HL-60/S4 treated with phorbol 12-myristate 13-acetate at 8.2 ng/mL for 4 days and 3 days (cell line): ENCODE results near the gene SCD.
"Not testable (repeated sequence)": the region's sequence is repeated elsewhere in the genome, so short reads cannot be mapped to it uniquely, and the experiment has no call there.

ENCODE experiments used
- in situ Hi-C: fragments of 300-500 bp; cut with MboI; formaldehyde crosslinking; loops from 2 replicates; pipeline ENCODE4 v1.15.0; 2022; ENCODE audit warnings: low sequenced_read_pairs

The SCD gene

DNA sequence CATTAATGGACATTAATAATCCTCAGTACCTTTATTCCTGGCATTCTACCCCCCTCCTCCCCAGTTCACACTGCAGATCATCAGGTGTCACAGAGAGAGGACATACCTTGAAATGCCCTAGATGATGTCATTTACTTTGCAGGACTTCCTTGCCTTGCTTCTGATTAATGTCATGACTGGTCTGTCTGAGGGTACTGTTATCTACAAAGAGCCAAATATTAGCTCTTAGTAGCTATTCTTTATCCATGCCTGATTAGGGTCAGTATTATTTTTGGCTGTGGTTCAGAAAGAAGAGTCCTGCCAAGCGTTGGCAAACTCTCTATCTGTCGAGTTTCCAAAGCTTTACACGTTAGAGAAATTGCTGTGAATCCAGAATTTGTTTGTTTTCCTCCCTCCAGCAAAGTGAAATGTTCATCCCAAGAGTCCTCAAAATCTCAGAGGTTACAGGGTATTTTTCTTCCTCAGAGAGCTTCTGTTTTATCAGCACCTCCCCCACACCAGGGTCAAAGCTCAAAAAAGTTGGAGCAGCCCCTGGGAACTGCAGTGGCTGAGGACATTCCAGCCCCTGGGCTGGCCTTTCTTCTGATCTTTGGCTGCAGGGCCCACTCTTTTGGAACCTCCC is 12.6 kb downstream of the SCD start:
- in situ Hi-C loops: no loop called here

DNA sequence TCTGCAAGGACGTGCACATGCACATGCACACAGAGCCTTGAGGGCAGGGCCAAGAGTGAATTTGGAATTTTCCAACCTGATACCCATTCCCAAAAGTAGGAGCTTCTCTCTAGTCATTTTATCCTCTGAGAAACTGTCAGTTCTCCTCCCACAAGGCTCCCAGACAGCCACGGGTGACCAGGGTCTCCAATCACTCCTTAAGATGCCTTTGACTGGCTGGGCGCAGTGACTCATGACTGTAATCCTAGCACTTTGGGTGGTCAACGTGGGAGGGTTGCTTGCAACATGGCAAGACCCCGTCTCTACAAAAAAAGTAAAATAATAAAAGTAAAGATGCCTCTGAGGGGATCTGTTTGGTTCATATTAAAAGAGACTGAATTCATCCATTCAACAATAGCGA is 13.2 kb downstream of the SCD start:
- in situ Hi-C loops: no loop called here

DNA sequence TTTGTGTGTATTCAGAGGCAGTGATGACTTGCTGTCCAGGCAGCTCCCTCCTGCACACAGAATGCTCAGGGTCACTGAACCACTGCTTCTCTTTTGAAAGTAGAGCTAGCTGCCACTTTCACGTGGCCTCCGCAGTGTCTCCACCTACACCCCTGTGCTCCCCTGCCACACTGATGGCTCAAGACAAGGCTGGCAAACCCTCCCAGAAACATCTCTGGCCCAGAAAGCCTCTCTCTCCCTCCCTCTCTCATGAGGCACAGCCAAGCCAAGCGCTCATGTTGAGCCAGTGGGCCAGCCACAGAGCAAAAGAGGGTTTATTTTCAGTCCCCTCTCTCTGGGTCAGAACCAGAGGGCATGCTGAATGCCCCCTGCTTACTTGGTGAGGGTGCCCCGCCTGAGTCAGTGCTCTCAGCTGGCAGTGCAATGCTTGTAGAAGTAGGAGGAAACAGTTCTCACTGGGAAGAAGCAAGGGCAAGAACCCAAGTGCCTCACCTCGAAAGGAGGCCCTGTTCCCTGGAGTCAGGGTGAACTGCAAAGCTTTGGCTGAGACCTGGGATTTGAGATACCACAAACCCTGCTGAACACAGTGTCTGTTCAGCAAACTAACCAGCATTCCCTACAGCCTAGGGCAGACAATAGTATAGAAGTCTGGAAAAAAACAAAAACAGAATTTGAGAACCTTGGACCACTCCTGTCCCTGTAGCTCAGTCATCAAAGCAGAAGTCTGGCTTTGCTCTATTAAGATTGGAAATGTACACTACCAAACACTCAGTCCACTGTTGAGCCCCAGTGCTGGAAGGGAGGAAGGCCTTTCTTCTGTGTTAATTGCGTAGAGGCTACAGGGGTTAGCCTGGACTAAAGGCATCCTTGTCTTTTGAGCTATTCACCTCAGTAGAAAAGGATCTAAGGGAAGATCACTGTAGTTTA is 15.8 kb downstream of the SCD start:
- in situ Hi-C loops: no loop called here

DNA sequence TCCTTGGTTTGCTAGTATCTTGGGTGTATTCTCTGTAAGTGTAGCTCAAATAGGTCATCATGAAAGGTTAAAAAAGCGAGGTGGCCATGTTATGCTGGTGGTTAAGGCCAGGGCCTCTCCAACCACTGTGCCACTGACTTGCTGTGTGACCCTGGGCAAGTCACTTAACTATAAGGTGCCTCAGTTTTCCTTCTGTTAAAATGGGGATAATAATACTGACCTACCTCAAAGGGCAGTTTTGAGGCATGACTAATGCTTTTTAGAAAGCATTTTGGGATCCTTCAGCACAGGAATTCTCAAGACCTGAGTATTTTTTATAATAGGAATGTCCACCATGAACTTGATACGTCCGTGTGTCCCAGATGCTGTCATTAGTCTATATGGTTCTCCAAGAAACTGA is 17.1 kb downstream of the SCD start:
- in situ Hi-C loops: no loop called here

- in situ Hi-C loops: no loop called here
Measured at GRCh38 chr10:100364735-100365391, 17.8 kb downstream of the SCD start.

GRCh38 chr10:100368721-100369120 is 21.7 kb downstream of the SCD start:
- in situ Hi-C loops: no loop called here

DNA sequence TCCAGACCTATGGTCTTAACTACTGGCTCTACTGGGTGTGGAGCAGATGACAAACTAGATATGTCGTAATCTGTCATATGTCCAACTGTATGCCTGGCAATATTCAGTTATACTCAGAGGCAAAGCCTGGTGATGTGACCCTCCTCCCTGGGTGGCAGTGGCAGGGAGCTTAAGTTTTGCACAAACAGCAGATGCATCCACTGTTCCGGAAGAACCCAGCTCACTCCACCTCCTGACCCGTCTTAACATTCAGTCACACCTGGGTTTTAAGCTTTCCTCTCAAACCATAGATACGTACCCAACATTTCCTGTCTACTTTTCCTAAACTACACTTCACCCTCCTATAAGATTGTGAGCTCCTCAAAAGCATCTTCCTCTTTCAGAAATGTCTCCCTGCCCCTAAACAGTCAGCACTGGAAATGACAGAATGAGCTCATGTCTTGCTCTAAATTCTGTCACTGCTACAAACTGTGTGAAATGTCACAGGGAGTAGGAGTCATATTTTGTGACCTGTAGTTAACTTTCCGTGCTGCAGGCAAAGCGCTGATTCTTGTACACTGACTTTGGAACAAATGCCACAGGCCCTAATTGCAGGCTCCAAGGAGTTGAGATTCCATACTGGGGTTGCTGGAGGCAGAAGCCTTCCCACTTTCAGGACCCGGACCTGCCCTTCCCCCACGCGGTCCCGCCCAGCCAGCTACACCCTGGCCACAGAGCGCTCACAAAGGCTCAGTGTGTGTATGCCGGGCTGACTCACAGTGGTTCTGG is 23.9 kb downstream of the SCD start:
- in situ Hi-C loops: no loop called here

DNA sequence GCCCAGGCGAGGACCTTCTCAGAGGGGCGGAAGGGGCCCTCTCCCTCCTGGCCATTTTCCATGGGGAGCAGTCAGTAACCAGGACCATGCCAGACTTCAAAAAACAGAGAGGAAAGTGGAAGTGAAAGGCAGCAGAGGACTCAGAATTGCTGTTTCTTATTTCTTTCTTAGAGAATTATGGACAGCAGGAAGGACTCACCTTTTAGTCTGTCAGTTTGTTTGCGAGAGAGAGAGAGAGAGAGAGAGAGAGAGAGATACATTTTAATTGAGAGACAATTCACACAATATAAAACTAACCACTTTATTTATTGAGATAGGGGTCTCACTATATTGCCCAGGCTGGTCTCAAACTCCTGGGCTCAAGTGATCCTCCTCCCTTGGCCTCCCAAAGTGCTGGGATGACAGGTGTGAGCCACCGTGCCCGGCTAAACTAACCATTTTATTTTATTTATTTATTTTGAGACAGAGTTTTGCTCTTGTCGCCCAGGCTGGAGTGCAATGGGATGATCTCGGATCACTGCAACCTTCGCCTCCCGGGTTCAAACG is 24.5 kb downstream of the SCD start:
- in situ Hi-C loops: no loop called here

- in situ Hi-C loops: no loop called here
Measured at GRCh38 chr10:100372415-100373297, 25.6 kb downstream of the SCD start.

DNA sequence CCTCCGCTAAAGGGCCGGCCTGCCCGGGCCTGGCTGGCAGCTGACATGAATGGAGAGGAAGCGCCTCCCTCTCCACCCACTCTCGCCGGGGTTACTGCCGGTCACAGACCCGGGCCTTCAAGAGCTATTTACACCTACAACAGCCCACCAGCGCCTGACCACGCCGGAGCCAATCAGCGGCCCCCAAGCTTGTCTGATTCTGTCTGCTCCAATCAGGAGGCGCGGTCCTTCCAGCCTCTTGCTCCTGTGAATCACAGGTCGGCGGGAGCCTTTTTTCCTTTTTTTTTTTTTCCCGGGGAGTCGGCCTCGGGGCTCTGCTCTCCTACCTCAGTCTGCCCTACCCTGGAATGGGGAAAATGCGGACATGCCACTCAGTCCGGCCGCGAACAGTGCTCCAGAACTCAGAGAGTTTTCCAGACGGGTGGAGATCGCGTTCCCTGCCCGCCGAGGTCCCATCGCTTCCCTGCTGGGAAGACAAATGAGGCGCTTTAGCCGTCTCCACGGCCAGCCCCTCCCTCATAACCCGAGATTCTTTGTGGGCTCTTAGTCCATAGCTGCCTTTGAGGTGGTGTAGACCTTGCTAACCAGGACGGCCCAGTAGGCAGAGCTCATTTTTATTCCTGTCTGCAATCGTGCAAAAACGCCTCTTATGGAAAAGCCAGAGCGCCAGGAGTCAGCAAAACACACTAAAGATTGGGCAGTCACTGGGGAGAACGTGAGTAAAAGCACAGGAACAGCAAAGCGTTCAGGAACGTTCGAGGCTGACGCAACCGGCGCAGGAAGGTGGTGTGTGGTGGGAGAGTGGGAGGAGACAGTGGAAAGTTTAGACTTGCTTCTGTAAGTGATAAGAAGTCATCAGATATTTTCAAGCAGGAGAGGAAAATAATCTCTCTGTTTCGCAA is 26.5 kb downstream of the SCD start:
- in situ Hi-C loops: no loop called here

DNA sequence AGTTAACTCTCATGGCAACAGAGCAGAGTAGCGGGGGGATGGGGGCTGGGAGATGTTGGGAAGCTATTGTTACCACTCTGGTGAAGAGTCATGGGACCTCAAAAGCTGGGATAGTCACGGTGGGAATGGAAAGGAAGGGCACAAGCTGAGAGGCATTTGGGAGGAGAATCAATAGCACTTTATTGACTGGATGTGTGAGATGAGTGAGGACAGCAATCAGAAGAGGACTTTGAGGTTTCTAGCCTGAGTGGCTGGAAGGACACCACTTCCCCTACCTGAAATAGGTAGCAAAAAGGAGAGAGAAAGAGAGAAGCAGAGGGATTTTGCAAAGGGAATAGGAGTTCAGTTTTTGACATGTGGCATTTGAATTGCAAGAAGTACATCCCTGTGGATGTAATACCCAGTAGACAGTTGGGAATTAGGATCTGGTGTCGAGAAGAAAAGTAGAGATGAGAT is 27.2 kb downstream of the SCD start:
- in situ Hi-C loops: no loop called here

- in situ Hi-C loops: not testable (repeated sequence)
Measured at GRCh38 chr10:100374677-100375353, 27.8 kb downstream of the SCD start.

DNA sequence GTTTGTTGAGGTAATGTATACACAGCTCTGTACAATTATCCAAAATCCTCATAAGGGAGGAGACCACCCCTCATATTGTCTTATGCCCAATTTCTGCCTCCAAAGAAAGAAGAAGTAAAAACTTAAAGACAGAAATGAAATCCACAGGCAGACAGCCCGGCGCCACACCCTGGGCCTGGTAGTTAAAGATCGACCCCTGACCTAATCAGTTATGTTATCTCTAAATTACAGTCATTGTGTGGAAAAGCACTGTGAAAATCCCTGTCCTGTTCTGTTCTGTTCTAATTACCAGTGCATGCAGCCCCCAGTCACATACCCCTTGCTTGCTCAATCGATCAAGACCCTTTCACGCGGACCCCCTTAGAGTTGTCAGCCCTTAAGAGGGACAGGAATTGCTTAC is 29.6 kb downstream of the SCD start:
- in situ Hi-C loops: not testable (repeated sequence)

DNA sequence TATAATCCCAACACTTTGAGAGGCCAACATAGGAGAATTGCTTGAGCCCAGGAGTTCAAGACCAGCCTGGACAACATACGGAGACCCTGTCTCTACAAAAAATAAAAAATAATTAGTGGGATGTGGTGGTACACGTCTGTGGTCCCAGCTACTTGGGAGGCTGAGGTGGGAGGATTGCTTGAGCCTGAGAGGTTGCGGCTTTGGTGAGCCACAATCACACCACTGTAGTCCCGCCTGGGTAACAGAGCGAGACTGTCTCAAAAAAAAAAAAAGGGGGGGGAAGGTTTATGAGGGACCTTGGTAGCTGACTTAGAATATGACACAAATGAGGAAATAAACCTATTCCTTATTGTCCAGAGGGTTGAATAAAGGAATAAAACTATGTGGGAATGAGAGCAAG is 30.8 kb downstream of the SCD start:
- in situ Hi-C loops: no loop called here

- in situ Hi-C loops: no loop called here
Measured at GRCh38 chr10:100380400-100380799, 33.4 kb downstream of the SCD start.

- in situ Hi-C loops: no loop called here
Measured at GRCh38 chr10:100382553-100382952, 35.5 kb downstream of the SCD start.

DNA sequence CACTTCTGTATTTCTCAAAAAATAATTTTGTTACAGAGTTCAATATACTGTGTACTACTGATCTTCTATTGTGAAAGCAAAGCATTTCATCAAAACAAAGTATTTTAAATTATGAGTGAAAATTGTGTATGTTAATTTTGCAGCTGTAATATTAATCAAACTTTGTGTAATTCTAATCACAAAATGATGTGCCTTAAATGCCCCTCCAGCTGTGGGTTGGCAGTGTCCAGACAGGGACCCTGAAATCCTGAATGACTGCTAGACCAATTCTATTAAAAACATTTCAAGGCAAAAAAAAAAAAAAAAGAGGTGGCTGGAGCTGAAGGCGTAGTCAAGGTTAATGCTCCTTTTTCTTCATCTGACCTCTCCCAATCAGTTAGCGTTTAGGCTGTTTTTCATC is 36.2 kb downstream of the SCD start:
- in situ Hi-C loops: no loop called here
